ENCODE measurements around the gene KLRF2.
"Not testable (repeated sequence)": the region's sequence is repeated elsewhere in the genome, so short reads cannot be mapped to it uniquely, and the experiment has no call there.

Gene KLRF2, protein sequence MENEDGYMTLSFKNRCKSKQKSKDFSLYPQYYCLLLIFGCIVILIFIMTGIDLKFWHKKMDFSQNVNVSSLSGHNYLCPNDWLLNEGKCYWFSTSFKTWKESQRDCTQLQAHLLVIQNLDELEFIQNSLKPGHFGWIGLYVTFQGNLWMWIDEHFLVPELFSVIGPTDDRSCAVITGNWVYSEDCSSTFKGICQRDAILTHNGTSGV

GRCh38 chr12:9881246-9881645 lies at the start of gene KLRF2:
KLRF2 (plus strand) TSS chr12:9881489; CDS start chr12:9881596, 107 bp downstream.
- no peak for FAIRE-seq

- FAIRE-seq, result no peak
These were observed 49.6 kb upstream of the KLRF2 start for GRCh38 chr12:9831720-9832119.

DNA sequence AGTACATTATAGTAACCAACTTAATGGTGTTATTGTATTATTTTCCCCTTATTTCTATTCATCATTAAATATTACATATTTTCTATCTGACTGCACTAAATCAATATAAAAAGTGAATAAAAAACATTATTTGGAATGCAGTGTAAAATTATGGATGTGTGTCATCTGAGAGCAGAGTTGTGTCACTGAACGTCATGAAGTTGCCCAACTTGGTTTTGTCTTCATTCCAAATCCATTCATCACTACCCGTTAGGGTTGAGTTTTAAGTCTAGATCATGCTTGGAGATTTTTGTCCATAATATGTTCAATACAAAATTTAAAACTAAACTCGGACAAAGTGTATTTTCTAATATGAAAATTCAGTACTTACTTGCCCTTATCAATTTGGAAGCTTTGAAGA lies 37.9 kb upstream of the KLRF2 start:
- FAIRE-seq, result no peak

- FAIRE-seq, result no peak
These were observed 32.4 kb upstream of the KLRF2 start for GRCh38 chr12:9848899-9849298.

DNA sequence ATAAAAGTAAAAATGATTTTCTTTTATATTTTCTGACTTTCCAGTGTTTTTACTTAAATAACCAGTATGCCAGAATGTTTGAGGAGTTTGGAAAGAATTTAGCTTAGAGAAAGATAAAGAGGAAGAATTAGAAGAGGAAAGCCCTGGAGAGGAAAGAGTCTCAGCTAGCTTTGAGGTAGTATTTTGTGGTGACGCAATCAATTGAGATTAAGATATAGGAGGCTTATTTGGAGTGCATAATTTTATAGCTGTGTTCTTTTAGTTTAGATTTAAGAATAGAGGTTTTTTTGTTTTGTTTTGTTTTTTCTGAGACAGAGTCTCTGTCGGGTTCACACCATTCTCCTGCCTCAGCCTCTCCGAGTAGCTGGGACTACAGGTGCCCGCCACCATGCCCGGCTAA lies 30.2 kb upstream of the KLRF2 start:
- FAIRE-seq, result no peak

DNA sequence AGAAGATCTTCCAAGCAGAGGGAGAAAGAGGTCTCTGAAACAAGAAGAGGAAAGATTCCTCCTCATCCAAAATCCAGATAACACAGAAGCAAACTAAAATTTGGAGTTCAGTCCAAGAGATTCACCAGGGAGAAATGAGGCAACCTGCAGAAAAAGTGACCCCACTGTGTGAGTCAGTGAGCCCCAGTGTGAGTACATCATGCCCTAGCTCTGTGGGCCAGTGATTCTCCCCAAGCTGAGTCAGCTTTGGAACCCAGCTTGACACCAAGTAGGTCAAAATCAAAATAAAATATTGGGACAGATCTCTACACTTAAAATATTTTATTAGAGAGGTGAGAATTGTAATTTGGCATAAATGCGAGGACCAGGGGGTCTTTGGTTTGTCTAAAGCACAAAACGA lies 29.4 kb upstream of the KLRF2 start:
- FAIRE-seq, result no peak

- no peak for FAIRE-seq
These were observed 25.1 kb upstream of the KLRF2 start for GRCh38 chr12:9856151-9856550.

GRCh38 chr12:9856894-9857293 lies 24.4 kb upstream of the KLRF2 start:
- no peak for FAIRE-seq

GRCh38 chr12:9858135-9858534 lies 23.2 kb upstream of the KLRF2 start:
- no peak for FAIRE-seq

DNA sequence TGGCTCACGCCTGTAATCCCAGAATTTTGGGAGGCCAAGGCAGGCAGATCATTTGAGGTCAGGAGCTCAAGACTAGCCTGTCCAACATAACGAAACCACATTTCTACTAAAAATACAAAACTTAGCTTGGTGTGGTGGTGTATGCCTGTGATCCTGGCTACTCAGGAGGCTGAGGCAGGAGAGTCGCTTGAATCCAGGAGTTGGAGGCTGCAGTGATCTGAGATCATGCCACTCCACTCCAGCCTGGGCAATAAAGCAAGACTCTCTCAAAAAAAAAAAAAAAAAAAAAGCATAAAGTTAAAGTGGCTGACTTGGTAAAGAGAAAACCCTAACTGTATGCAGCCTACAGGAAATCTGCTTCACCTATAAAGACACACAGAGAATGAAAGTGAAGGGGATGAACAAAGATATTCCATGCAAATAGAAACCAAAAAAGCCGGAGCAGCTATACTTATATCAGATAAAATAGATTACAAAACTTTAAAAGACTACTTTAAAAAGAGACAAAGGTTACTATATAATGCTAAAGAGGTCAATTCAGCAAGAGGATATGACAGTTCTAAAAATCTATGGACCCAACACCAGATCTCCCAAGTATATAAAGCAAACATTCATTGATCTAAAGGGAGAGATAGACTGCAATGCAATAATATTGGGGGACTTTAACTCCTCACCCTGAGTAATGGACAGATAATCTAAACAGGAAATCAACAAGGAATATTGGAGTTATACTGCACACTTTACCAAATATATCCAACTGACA lies 16.2 kb upstream of the KLRF2 start:
- no peak for FAIRE-seq

DNA sequence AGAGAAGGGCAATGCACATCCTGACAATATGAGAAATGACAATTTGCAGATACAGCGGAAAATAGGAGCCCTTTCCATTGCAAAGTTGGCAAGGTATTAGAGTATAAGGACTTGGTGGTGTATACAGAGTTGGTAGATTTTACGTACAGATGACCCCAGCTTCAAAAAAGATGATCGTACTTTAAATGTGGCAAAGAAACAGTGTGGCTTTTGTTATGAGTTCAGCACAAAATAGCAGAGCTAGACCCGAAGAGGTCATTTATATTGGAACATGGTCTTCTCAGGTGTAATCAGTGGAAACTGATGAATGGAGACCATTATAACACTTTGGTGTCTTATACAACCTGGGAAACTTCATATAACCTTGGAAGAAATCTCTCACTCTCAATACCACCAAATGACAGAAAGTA lies 14.4 kb upstream of the KLRF2 start:
- FAIRE-seq, result no peak

GRCh38 chr12:9867531-9867930 lies 13.8 kb upstream of the KLRF2 start:
- no peak for FAIRE-seq

DNA sequence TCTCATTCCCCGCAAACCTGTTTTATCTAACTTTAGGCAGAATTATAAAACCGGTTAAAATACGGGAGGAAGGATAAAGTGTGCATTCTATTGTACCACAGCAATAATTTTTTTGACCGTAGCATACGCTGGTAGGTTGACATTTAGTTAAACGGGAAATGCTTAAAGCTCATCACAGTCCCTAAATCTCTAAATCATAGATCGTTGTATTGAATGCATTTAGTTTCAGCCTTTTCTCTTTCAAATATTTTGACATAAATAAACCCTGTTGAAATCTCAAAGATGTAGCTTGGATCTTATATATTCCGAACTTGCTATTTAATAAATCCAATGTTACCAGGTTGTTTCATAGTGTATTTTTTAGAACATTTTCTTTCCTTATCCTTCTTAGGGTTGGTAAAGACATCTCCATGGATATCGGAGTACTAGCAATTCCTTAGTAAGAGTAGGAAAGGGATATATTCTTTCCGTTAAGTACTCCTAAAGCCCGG lies 12.9 kb upstream of the KLRF2 start:
- FAIRE-seq, result no peak

DNA sequence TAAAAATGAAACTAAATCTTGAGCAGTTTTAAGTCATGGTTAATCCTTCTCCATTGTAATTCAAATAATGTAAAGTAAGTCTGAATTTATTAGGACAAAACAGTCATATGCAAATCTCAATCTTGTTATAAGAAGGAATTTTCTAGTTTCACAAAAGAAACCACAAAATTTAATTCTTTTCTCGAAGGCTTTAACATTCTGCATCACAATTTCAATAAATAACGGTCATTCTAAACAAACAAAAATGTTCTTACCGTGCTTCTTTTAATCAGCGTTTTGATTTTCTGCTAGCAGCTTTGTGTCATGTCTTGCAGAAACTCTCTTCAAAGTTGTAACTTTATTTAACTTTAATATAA lies 12.4 kb upstream of the KLRF2 start:
- FAIRE-seq, result no peak

GRCh38 chr12:9869307-9870161 lies 11.8 kb upstream of the KLRF2 start, which contains the start of gene CLEC2B:
CLEC2B (minus strand) TSS chr12:9869354.
- FAIRE-seq, result peak; percentile 74

DNA sequence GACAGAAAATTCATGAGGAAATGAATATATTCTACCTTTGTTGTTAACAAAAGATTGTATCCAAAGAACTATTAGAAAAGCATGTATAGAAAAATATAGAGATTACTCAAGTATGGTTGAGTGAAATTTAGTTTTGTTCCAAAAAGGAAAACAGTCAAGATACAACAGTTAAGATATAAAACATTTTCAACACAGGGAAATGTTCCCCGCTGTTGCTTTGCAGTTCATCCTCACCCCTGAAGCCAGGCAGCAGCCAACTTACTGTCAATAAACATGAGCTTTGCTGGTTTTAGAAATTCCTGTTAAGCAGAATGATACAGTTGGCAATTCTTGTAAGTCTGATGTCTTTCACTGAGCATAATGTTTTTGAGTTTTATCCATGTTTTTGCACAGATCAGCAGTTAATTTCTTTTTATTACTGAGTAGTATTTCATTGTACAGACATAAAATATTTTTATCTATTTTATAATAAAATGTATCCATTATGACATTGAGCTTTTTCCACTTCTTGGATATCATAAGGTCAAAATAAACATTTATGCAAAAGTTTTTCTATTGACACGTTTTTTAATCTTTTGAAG lies 10.9 kb upstream of the KLRF2 start:
- FAIRE-seq, result peak; percentile 92

GRCh38 chr12:9872162-9872561 lies 9.1 kb upstream of the KLRF2 start:
- FAIRE-seq, result no peak

DNA sequence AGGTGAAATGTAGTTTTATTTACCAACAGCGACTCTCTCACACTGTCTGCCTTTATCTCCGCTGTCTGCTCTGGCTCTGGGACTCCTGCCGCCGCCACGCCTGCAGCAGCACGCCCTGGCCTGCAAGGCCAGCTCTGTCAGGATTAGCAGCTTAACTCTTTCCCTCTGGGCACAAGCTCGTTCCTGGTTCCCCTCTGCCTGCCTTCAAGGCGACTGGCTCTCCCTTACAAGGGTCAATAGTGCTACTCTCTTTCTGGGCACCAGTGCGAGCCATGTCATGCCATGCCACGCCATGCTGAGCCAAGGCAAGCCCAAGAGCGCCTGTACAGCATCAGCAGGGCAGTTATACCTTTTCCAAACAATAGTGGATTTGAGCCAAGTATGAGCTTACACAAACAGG lies 8.5 kb upstream of the KLRF2 start:
- FAIRE-seq, result no peak

DNA sequence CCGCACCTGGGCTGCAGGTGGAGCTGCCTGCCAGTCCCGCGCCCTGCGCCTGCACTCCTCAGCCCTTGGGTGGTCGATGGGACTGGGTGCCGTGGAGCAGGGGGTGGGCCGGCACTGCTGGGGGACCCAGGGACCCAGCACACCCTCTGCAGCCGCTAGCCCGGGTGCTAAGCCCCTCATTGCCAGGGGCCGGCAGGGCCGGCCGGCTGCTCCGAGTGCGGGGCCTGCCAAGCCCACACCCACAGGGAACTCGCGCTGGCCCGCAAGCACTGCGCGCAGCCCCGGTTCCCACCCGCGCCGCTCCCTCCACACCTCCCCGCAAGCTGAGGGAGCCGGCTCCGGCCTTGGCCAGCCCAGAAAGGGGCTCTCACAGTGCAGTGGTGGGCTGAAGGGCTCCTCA lies 5.2 kb upstream of the KLRF2 start:
- not testable (repeated sequence) for FAIRE-seq

GRCh38 chr12:9880532-9881078 lies 684 bp upstream of the KLRF2 start:
- no peak for FAIRE-seq

DNA sequence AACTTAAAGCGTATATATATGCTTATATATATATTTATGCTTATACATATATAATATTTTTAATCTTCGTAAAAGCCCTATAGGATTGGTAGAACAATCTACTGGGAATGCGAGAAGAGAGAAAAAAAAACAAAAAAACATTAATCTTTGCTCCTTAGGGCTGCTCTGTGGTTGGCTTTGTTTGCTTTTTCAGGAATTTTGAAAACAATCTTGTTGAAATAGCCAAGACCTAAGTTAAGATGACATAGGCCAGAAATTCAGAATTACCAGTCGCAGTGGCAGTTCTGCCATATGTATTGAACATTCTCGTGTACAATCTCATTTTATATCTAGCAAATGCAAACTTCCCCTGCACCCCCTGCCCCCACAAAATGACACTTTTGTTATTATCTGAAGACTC lies 699 bp downstream of the KLRF2 start:
- no peak for FAIRE-seq

GRCh38 chr12:9883175-9883574 lies 1.9 kb downstream of the KLRF2 start:
- no peak for FAIRE-seq
